Activated CD8-positive, alpha-beta T cell treated with anti-CD3 and anti-CD28 coated beads for 36 hours (primary cell): ENCODE results near the gene RRP1B. TPM values are rescaled to one million over a fixed set of nuclear protein-coding genes. Genes with fewer than 3 reads are reported as not detected.

Experiments
- ATAC-seq: fragments of 200-7000 bp; cut with Tn5 transposase; one replicate; pipeline ENCODE4 v1.10.0; 2021; ENCODE audit warnings: mild to moderate bottlenecking, moderate library complexity
- CTCF ChIA-PET: fragments of 350-600 bp; sonication (Branson Sonifier 250); formaldehyde crosslinking; loops from one replicate; lab custom pipeline; 2021; ENCODE audit warnings: antibody characterized with exemption; lab: Charles Lee
- POLR2A ChIA-PET: fragments of 350-600 bp; sonication (Branson Sonifier 250); formaldehyde crosslinking; loops from one replicate; lab custom pipeline; 2021; ENCODE audit warnings: antibody characterized with exemption; lab: Charles Lee
- DNase-seq: peaks from one replicate; pipeline ENCODE4 v3.0.0-alpha.2; 2020
- H3K27ac Mint-ChIP-seq: one replicate; pipeline ENCODE4 v1.8.0; 2021; ENCODE audit warnings: mild to moderate bottlenecking, mixed read lengths
- H3K27me3 Mint-ChIP-seq: one replicate; pipeline ENCODE4 v1.8.0; 2021; ENCODE audit warnings: mixed read lengths
- H3K36me3 Mint-ChIP-seq: one replicate; pipeline ENCODE4 v1.8.0; 2021; ENCODE audit warnings: low read depth, mixed read lengths
- H3K4me1 Mint-ChIP-seq: one replicate; pipeline ENCODE4 v1.8.0; 2021; ENCODE audit warnings: low read depth, mixed read lengths
- H3K4me3 Mint-ChIP-seq: one replicate; pipeline ENCODE4 v1.8.0; 2021; ENCODE audit warnings: mild to moderate bottlenecking, moderate library complexity, mixed read lengths
- H3K9me3 Mint-ChIP-seq: one replicate; pipeline ENCODE4 v1.8.0; 2021; ENCODE audit warnings: mixed read lengths
- intact Hi-C: fragments of 100-400 bp; cut with micrococcal nuclease; formaldehyde crosslinking; loops from one replicate; pipeline ENCODE4 v1.10.0; 2022
- total RNA-seq, 2 experiments: library from RNA; stranded (reverse); gene quantifications; one replicate each; pipeline ENCODE4 v1.2.3, GENCODE V29; 2021
- TF ChIP-seq, protein P1 (sequence below): fragments of 200-600 bp; IDR thresholded peaks from one replicate; pipeline ENCODE4 v1.8.0; 2022; ENCODE audit warnings: antibody characterized with exemption, mild to moderate bottlenecking

RRP1B gene
- total RNA-seq, 2 experiments from 2014 or later, result 76.7 to 78.5 TPM

DNA sequence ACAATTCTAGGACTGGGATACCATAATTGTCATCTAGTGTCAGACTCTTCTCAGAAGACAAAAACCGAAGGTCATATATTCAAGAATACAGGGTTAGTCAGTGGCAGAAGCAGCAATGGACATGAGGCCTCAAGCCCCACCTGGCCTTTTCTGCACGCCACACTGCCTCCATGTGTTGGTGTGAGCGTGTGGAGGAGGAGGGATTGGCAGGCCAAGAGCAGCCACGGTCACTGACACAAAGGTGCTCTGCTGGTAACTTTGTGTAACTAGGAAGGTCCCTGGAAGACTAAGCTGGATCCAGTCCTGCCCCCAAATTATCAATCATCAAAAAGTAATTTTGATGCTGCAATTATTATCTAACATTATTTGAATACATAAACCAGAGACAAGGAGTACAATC is 35.0 kb upstream of the RRP1B start:
- H3K4me1 Mint-ChIP-seq, result no peaks in the 10 kb centered on the region
- no peak for DNase-seq
- TF ChIP-seq, protein P1, sequence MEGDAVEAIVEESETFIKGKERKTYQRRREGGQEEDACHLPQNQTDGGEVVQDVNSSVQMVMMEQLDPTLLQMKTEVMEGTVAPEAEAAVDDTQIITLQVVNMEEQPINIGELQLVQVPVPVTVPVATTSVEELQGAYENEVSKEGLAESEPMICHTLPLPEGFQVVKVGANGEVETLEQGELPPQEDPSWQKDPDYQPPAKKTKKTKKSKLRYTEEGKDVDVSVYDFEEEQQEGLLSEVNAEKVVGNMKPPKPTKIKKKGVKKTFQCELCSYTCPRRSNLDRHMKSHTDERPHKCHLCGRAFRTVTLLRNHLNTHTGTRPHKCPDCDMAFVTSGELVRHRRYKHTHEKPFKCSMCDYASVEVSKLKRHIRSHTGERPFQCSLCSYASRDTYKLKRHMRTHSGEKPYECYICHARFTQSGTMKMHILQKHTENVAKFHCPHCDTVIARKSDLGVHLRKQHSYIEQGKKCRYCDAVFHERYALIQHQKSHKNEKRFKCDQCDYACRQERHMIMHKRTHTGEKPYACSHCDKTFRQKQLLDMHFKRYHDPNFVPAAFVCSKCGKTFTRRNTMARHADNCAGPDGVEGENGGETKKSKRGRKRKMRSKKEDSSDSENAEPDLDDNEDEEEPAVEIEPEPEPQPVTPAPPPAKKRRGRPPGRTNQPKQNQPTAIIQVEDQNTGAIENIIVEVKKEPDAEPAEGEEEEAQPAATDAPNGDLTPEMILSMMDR, result no peak
- POLR2A ChIA-PET, result no interaction called here
- H3K9me3 Mint-ChIP-seq, result peaks cover 5% of the 10 kb centered on the region
- CTCF ChIA-PET, result interaction anchor here (0.6 to 1.3 kb wide), 2 partner anchors 21 to 725 kb away, joined by 4 to 5 read pairs; no protein-coding TSS in a partner anchor
- no peak for ATAC-seq
- no peaks in the 10 kb centered on the region for H3K27me3 Mint-ChIP-seq
- no peak overlapping the region for H3K4me3 Mint-ChIP-seq
- intact Hi-C loops, result no loop called here
- H3K36me3 Mint-ChIP-seq, result peaks cover 7% of the 10 kb centered on the region
- H3K27ac Mint-ChIP-seq, result no peak overlapping the region

- Mint-ChIP-seq H3K27me3 (no peaks in the 10 kb centered on the region), H3K4me3 (no peak overlapping the region), H3K9me3 (no peaks in the 10 kb centered on the region), H3K4me1 (no peaks in the 10 kb centered on the region), H3K36me3 (peaks cover 1% of the 10 kb centered on the region), H3K27ac (no peak overlapping the region)
- ChIA-PET CTCF (no interaction called here), POLR2A (no interaction called here)
- intact Hi-C loops, result no loop called here
- TF ChIP-seq, protein P1, result no peak
- DNase-seq (no peak), ATAC-seq (no peak)
Observed at GRCh38 chr21:43626390-43626789, 33.0 kb upstream of the RRP1B start.

- Mint-ChIP-seq H3K4me3 (no peak overlapping the region), H3K27me3 (no peaks in the 10 kb centered on the region), H3K9me3 (no peaks in the 10 kb centered on the region), H3K27ac (no peak overlapping the region), H3K4me1 (no peaks in the 10 kb centered on the region), H3K36me3 (peaks cover 1% of the 10 kb centered on the region)
- TF ChIP-seq, protein P1, result no peak
- intact Hi-C loops, result no loop called here
- ChIA-PET POLR2A (no interaction called here), CTCF (no interaction called here)
- ATAC-seq (no peak), DNase-seq (no peak)
Observed at GRCh38 chr21:43627527-43627926, 31.8 kb upstream of the RRP1B start.

- intact Hi-C loops, result no loop called here
- TF ChIP-seq, protein P1, result no peak
- Mint-ChIP-seq H3K4me1 (no peaks in the 10 kb centered on the region), H3K4me3 (no peak overlapping the region), H3K27ac (no peak overlapping the region), H3K27me3 (no peaks in the 10 kb centered on the region), H3K9me3 (no peaks in the 10 kb centered on the region), H3K36me3 (peaks cover 1% of the 10 kb centered on the region)
- CTCF ChIA-PET, result interaction anchor here (1.5 to 1.8 kb wide), 2 partner anchors 14 to 20 kb away, joined by 5 read pairs; no protein-coding TSS in a partner anchor
- ATAC-seq (no peak), DNase-seq (no peak)
- POLR2A ChIA-PET, result no interaction called here
Observed at GRCh38 chr21:43631411-43632107, 27.8 kb upstream of the RRP1B start.

- no peaks in the 10 kb centered on the region for H3K27me3 Mint-ChIP-seq
- no peaks in the 10 kb centered on the region for H3K9me3 Mint-ChIP-seq
- DNase-seq (no peak), ATAC-seq (no peak)
- H3K36me3 Mint-ChIP-seq, result peaks cover 1% of the 10 kb centered on the region
- H3K27ac Mint-ChIP-seq, result no peak overlapping the region
- POLR2A ChIA-PET, result no interaction called here
- intact Hi-C loops, result no loop called here
- CTCF ChIA-PET, result interaction anchor here (1.5 to 2.8 kb wide), 2 partner anchors 13 to 21 kb away, joined by 3 to 12 read pairs; no protein-coding TSS in a partner anchor
- H3K4me1 Mint-ChIP-seq, result no peaks in the 10 kb centered on the region
- no peak overlapping the region for H3K4me3 Mint-ChIP-seq
- TF ChIP-seq, protein P1, result no peak
Observed at GRCh38 chr21:43632373-43632905, 26.9 kb upstream of the RRP1B start.
